Activated naive CD4-positive, alpha-beta T cell treated with Interleukin-2 at 50 U/mL for 16 hours (primary cell): ENCODE data around the gene PDE5A.

Experiments
- DNase-seq: peaks from one replicate; pipeline ENCODE4 v3.0.0-alpha.2; 2020

Gene PDE5A

GRCh38 chr4:119580293-119580692 lies 48.3 kb downstream of the PDE5A start:
- DNase-seq: no peak

GRCh38 chr4:119579823-119580222 lies 48.8 kb downstream of the PDE5A start:
- DNase-seq: no peak

- no peak for DNase-seq
These were observed 58.2 kb downstream of the PDE5A start for GRCh38 chr4:119570401-119570800.

- no peak for DNase-seq
These were observed 64.5 kb downstream of the PDE5A start for GRCh38 chr4:119564106-119564505.

GRCh38 chr4:119559044-119559647 lies 69.5 kb downstream of the PDE5A start:
- DNase-seq: no peak

- no peak for DNase-seq
These were observed 77.6 kb downstream of the PDE5A start for GRCh38 chr4:119550857-119551532.

GRCh38 chr4:119549639-119550038 lies 79.0 kb downstream of the PDE5A start:
- DNase-seq: no peak

- DNase-seq: no peak
These were observed 84.8 kb downstream of the PDE5A start for GRCh38 chr4:119543779-119544178.

GRCh38 chr4:119543187-119543586 lies 85.4 kb downstream of the PDE5A start:
- no peak for DNase-seq

- DNase-seq: no peak
These were observed 88.4 kb downstream of the PDE5A start for GRCh38 chr4:119540249-119540648.

- no peak for DNase-seq
These were observed 91.0 kb downstream of the PDE5A start for GRCh38 chr4:119537586-119537985.

- no peak for DNase-seq
These were observed 91.8 kb downstream of the PDE5A start for GRCh38 chr4:119536572-119537528.

- no peak for DNase-seq
These were observed 96.3 kb downstream of the PDE5A start for GRCh38 chr4:119532319-119532718.

GRCh38 chr4:119529788-119530187 lies 98.8 kb downstream of the PDE5A start:
- no peak for DNase-seq

- no peak for DNase-seq
These were observed 101.6 kb downstream of the PDE5A start for GRCh38 chr4:119526786-119527550.

GRCh38 chr4:119525771-119526712 lies 102.6 kb downstream of the PDE5A start:
- DNase-seq: no peak

GRCh38 chr4:119525005-119525749 lies 103.4 kb downstream of the PDE5A start:
- DNase-seq: no peak

GRCh38 chr4:119523399-119523798 lies 105.2 kb downstream of the PDE5A start:
- DNase-seq: no peak

- no peak for DNase-seq
These were observed 107.3 kb downstream of the PDE5A start for GRCh38 chr4:119521268-119521667.

- no peak for DNase-seq
These were observed 109.6 kb downstream of the PDE5A start for GRCh38 chr4:119518915-119519410.
